CD4-positive, CD25-positive, alpha-beta regulatory T cell (primary cell): Measurements from ENCODE around the gene ALS2CL. TPM values are rescaled to one million over a fixed set of nuclear protein-coding genes. Genes with fewer than 3 reads are reported as not detected.
"Not testable (repeated sequence)": the region's sequence is repeated elsewhere in the genome, so short reads cannot be mapped to it uniquely, and the experiment has no call there.

ENCODE experiments used
- ATAC-seq, 2 donors: fragments of 150-1000 bp; cut with Tn5 transposase; one replicate each; pipeline ENCODE4 v1.10.0; 2021; ENCODE audit warnings: low read depth in 2 of 2, moderate number of reproducible peaks in 2 of 2, moderate library complexity in 1 of 2
- DNase-seq, 3 donors: peaks; one replicate each; pipeline versions ENCODE4 v3.0.0 to v3.0.0-alpha.2; 2012 to 2022; ENCODE audit warnings: mixed read lengths in 1 of 3
- H3K27ac ChIP-seq: one replicate; pipeline ENCODE4 v1.7.0; 2013; ENCODE audit warnings: mild to moderate bottlenecking, low read length; ENCODE audit not compliant: insufficient read depth, poor library complexity, severe bottlenecking
- H3K27me3 ChIP-seq: one replicate; pipeline ENCODE4 v1.7.0; 2013; ENCODE audit warnings: low read length; ENCODE audit not compliant: control insufficient read depth, insufficient read depth
- H3K36me3 ChIP-seq: one replicate; pipeline ENCODE4 v1.7.0; 2013; ENCODE audit warnings: mild to moderate bottlenecking, low read length, moderate library complexity; ENCODE audit not compliant: control insufficient read depth, insufficient read depth
- H3K4me1 ChIP-seq: 2 replicates; pipeline ENCODE4 v1.7.0; 2013; ENCODE audit warnings: mild to moderate bottlenecking, low read length; ENCODE audit not compliant: insufficient read depth, control insufficient read depth, poor library complexity, severe bottlenecking
- H3K4me3 ChIP-seq: one replicate; pipeline ENCODE4 v1.7.0; 2013; ENCODE audit warnings: low read depth, mild to moderate bottlenecking, low read length, moderate library complexity
- H3K9me3 ChIP-seq, 2 experiments: 1 replicate in 1 of 2; 2 replicates in 1 of 2; pipeline ENCODE4 v1.7.0; 2013; ENCODE audit warnings: low read length in 2 of 2, mild to moderate bottlenecking in 1 of 2, moderate library complexity in 1 of 2; ENCODE audit not compliant: control insufficient read depth in 2 of 2
- H3K27ac Mint-ChIP-seq, 3 donors: one replicate each; pipeline ENCODE4 v1.8.0; 2020 to 2022; ENCODE audit warnings: mild to moderate bottlenecking in 3 of 3, mixed read lengths in 3 of 3, moderate library complexity in 2 of 3
- H3K27me3 Mint-ChIP-seq: one replicate; pipeline ENCODE4 v1.8.0; 2022; ENCODE audit warnings: mild to moderate bottlenecking, mixed read lengths
- H3K36me3 Mint-ChIP-seq: one replicate; pipeline ENCODE4 v1.8.0; 2020; ENCODE audit warnings: mixed read lengths
- H3K4me1 Mint-ChIP-seq, 4 donors: one replicate each; pipeline ENCODE4 v1.8.0; 2020 to 2022; ENCODE audit warnings: mixed read lengths in 4 of 4, mild to moderate bottlenecking in 1 of 4
- H3K4me3 Mint-ChIP-seq, 4 donors: one replicate each; pipeline ENCODE4 v1.8.0; 2020 to 2022; ENCODE audit warnings: mild to moderate bottlenecking in 4 of 4, mixed read lengths in 4 of 4, moderate library complexity in 3 of 4
- H3K9me3 Mint-ChIP-seq, 7 donors: one replicate each; pipeline ENCODE4 v1.8.0; 2020 to 2022; ENCODE audit warnings: mixed read lengths in 7 of 7, mild to moderate bottlenecking in 3 of 7, moderate library complexity in 2 of 7
- polyA plus RNA-seq, 4 donors: library from polyadenylated mRNA; unstranded; fragments of 300-500 nt; fragmentation: Illumina TruSeq; gene quantifications; one replicate each; pipeline ENCODE4 v1.2.3, GENCODE V29; 2021
- total RNA-seq: library from RNA; stranded (reverse); gene quantifications from one replicate; pipeline ENCODE4 v1.2.3, GENCODE V29; 2022

Gene ALS2CL, protein sequence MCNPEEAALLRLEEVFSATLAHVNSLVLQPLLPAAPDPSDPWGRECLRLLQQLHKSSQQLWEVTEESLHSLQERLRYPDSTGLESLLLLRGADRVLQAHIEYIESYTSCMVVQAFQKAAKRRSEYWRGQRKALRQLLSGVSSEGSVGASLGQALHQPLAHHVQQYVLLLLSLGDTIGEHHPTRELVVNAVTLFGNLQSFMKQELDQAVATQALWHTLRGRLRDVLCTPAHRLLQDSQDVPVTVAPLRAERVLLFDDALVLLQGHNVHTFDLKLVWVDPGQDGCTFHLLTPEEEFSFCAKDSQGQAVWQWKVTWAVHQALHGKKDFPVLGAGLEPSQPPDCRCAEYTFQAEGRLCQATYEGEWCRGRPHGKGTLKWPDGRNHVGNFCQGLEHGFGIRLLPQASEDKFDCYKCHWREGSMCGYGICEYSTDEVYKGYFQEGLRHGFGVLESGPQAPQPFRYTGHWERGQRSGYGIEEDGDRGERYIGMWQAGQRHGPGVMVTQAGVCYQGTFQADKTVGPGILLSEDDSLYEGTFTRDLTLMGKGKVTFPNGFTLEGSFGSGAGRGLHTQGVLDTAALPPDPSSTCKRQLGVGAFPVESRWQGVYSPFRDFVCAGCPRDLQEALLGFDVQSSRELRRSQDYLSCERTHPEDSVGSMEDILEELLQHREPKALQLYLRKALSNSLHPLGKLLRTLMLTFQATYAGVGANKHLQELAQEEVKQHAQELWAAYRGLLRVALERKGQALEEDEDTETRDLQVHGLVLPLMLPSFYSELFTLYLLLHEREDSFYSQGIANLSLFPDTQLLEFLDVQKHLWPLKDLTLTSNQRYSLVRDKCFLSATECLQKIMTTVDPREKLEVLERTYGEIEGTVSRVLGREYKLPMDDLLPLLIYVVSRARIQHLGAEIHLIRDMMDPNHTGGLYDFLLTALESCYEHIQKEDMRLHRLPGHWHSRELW
- total RNA-seq, result 25.8 TPM
- 1 to 10 TPM; 1.3 to 2.5 (median 1.7) TPM for polyA plus RNA-seq

DNA sequence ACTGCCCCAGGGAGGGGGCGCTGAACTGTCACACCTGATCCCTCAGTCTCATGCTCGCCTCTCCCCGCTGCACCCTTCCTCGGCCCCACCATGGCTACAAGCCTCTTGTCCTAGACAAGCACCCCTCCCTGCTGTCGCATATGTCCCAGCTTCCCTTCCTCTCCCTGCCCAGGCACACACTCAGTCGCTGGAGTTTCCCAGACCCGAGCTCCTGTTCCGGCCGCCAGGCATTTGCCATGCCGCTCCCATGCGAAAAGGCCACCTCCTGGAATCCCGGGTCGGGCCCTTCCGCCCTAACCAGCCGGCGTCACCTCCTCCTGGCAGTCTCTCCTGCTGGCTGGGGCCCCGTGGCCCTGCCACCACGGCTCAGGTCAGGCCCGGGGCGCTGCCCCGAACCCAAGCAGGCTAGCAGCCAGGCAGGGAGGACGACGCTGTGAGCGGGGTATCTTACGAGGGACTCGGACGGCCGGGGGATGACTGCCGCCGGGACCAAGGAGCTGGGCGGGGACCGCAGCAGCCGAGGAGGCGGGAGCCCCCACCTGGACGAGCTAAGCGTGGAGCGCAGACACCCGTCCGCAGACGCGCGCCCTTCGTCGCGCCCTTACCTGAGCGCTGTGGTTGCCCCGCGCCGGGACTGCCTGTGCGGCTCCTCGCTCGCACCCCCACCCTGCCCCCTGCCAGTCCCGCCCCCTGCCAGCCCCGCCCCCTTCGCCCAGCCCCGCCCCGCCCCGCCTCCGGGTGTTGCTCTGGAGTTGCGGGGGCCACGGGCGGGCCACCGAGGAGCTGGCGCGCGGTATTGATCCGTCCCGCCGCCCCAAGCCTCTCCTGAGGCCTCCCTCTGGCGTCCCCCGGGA lies at the start of gene ALS2CL:
Gene ALS2CL (minus strand): TSS at position 642 of the 854 bp plus-strand sequence. CDS start 4,239 bp downstream, outside the sequence.
- H3K4me3 ChIP-seq, result peak within 1 kb of the TSS; percentile 67
- Mint-ChIP-seq H3K9me3 (no peaks in the 10 kb centered on the region), H3K4me1 (peaks cover 0 to 74% (median 29%) of the 10 kb centered on the region in 4 donors), H3K4me3 (peak within 1 kb of the TSS; percentile 71 to 92 (median 88)), H3K36me3 (no peaks in the 10 kb centered on the region), H3K27ac (peak within 1 kb of the TSS; percentile 53 to 91 (median 88)), H3K27me3 (peaks cover 4% of the 10 kb centered on the region)
- ATAC-seq (peak; percentile 60 to 75), DNase-seq (peak; percentile 73 to 76 (median 74))
- H3K27ac ChIP-seq, result peak within 1 kb of the TSS; percentile 61
- H3K27me3 ChIP-seq, result no peaks in the 10 kb centered on the region
- peaks cover 57% of the 10 kb centered on the region for H3K4me1 ChIP-seq
- no peaks in the 10 kb centered on the region for H3K36me3 ChIP-seq
- no peaks in the 10 kb centered on the region for H3K9me3 ChIP-seq

DNA sequence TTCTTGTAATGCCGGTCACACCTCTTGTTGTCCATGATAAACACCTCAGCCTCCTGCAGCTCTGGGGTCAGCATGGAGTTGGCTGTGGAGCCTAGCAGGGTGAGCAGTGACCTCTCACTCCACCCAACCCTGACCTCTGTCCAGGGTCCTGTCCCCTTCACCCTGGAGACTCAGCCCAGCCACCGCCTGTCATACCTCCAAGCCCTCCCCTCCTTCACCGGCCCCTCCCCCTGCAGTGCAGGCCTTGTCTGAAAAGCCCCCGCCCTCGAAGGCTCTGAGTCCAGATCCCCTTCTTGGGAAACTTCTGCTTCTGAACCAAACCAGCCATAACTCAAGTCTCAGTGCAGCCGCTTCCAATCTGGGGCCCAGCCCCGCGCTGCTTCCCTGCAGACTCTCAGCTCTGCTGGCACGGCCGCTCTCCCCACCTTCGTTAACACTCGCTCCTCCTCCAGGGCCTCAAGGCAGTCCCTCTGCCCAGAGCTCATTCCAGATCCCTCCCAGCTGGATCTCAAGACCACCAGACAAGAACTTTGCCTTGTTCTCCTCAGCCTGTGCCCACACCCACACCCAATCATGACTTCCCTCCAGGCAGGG lies 49.6 kb upstream of the ALS2CL start:
- Histone ChIP-seq H3K27ac (no peak overlapping the region), H3K36me3 (no peaks in the 10 kb centered on the region), H3K4me3 (no peak overlapping the region), H3K4me1 (no peaks in the 10 kb centered on the region), H3K9me3 (no peaks in the 10 kb centered on the region), H3K27me3 (no peaks in the 10 kb centered on the region)
- no peaks in the 10 kb centered on the region for H3K36me3 Mint-ChIP-seq
- no peak overlapping the region for H3K4me3 Mint-ChIP-seq
- no peak overlapping the region for H3K27ac Mint-ChIP-seq
- H3K4me1 Mint-ChIP-seq, result no peaks in the 10 kb centered on the region
- peaks cover 26% of the 10 kb centered on the region for H3K27me3 Mint-ChIP-seq
- no peak for DNase-seq
- ATAC-seq, result no peak
- H3K9me3 Mint-ChIP-seq, result peaks cover 0 to 2% (median 0%) of the 10 kb centered on the region in 7 donors

DNA sequence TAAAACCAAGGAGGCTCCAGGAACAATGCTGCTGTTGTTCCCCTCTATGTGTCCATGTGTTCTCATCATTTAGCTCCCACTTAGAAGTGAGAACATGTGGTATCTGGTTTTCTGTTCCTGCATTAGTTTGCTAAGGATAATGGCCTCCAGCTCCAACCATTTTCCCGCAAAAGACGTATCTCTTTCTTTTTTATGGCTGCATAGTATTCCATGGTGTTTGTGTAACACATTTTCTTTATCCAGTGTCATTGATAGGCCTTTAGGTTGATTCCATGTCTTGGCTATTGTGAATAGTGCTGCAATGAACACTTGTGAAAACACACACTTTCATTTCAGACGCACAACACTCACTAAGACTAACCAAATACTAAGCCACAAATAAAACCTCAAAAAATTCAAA lies 46.1 kb upstream of the ALS2CL start:
- not testable (repeated sequence) for H3K4me3 Mint-ChIP-seq, H3K27ac Mint-ChIP-seq, ATAC-seq

DNA sequence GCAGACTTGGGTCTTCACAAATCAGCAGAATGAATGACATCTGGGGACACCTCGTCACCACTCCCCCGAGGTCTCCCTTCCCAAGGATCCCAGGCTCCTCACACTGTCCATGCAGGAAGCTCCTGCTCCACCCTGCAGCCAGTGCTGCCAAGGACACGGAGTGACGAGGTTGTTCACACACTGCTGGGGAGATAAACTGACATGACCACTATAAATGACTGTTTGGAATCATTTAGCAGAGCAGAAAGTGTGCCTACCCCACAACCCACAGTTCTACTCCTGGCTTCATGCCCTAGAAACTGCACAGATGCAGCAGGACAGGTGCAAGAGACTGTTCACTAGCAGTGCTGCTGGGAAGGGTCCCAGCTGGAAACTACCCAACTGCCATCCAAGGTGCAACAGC lies 43.9 kb upstream of the ALS2CL start:
- Mint-ChIP-seq H3K27ac (no peak overlapping the region), H3K36me3 (no peaks in the 10 kb centered on the region), H3K4me1 (no peaks in the 10 kb centered on the region), H3K27me3 (peaks cover 32% of the 10 kb centered on the region), H3K9me3 (peaks cover 0 to 2% (median 0%) of the 10 kb centered on the region in 7 donors), H3K4me3 (no peak overlapping the region)
- H3K27me3 ChIP-seq, result no peaks in the 10 kb centered on the region
- H3K36me3 ChIP-seq, result no peaks in the 10 kb centered on the region
- no peak for ATAC-seq
- DNase-seq, result no peak
- no peak overlapping the region for H3K27ac ChIP-seq
- H3K4me3 ChIP-seq, result no peak overlapping the region
- H3K4me1 ChIP-seq, result no peaks in the 10 kb centered on the region
- no peaks in the 10 kb centered on the region for H3K9me3 ChIP-seq

More for the DNA sequence above, 46.1 kb upstream of the ALS2CL start:
- not testable (repeated sequence) for H3K36me3 ChIP-seq, H3K4me1 ChIP-seq, H3K9me3 ChIP-seq, H3K4me3 ChIP-seq, H3K9me3 Mint-ChIP-seq, H3K36me3 Mint-ChIP-seq, H3K4me1 Mint-ChIP-seq, DNase-seq, H3K27me3 ChIP-seq, H3K27ac ChIP-seq
- peaks cover 25% of the 10 kb centered on the region for H3K27me3 Mint-ChIP-seq

DNA sequence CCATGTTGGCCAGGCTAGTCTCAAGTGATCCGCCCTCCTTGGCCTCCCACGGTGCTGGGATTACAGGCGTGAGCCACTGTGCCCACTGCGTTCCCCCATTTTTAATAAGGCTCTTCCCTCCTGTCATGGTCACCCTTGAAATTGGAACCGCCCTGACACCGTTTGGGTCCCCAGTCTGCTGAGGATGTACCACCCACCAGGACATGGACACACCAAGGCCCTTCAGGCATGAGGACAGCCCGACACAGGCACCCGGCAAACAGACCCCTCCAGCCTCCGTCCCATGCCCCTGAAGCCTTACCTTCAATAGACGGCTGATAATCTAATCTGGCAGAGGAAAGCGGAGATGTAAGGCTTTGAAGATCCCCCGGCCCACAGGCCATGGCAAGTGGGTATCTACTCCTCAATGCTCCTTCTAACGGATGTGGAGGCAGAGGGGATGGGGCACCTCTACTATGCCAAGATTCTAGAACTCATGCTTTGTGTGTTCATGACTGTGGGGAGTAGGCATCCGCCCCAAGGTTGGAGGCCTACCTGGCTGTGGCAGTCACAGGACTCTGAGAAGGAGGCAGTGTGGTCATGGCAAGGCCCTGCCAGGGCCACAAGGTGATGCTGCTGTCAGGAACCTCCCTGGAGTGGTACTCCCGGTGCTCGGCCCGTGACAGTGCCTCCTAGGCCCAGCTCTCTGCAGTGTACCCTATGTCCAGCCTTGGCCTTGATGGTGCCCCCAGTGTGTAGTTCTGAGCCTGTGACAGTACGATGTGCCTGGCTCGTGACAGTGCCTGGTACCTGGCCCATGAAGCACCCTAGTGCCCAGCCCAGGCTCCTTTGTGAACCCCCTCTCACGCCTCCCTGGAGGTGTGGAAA lies 42.8 kb upstream of the ALS2CL start:
- H3K4me3 Mint-ChIP-seq, result no peak overlapping the region
- peaks cover 43% of the 10 kb centered on the region for H3K27me3 Mint-ChIP-seq
- no peaks in the 10 kb centered on the region for H3K36me3 Mint-ChIP-seq
- no peak overlapping the region for H3K27ac Mint-ChIP-seq
- no peaks in the 10 kb centered on the region for H3K9me3 ChIP-seq
- H3K9me3 Mint-ChIP-seq, result peaks cover 0 to 2% (median 0%) of the 10 kb centered on the region in 7 donors
- no peak overlapping the region for H3K27ac ChIP-seq
- ATAC-seq, result no peak
- no peak overlapping the region for H3K4me3 ChIP-seq
- DNase-seq, result no peak
- H3K36me3 ChIP-seq, result no peaks in the 10 kb centered on the region
- H3K27me3 ChIP-seq, result no peaks in the 10 kb centered on the region
- H3K4me1 Mint-ChIP-seq, result no peaks in the 10 kb centered on the region
- H3K4me1 ChIP-seq, result no peaks in the 10 kb centered on the region

DNA sequence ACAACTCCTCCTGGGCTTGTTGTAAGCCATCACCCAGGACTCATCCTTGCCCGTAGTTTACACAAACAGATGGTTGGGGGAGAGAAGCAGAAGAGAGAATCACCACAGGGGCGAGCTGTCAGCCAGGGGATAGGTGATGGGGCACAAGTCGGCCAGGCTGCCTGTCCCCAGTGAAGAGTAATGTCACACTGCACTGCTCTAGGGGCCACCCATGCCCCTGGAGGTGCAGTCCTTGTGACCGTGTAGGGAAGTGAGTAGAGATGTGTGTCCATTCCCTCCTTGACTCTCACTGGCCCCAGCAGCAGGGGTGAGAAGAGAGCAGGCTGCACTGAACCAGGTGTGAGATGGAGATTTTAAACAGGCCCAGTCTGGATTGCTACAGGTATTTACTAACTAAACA lies 41.3 kb upstream of the ALS2CL start:
- Histone ChIP-seq H3K4me1 (no peaks in the 10 kb centered on the region), H3K36me3 (no peaks in the 10 kb centered on the region), H3K27ac (no peak overlapping the region), H3K9me3 (no peaks in the 10 kb centered on the region), H3K27me3 (no peaks in the 10 kb centered on the region), H3K4me3 (no peak overlapping the region)
- H3K27ac Mint-ChIP-seq, result no peak overlapping the region
- H3K4me1 Mint-ChIP-seq, result no peaks in the 10 kb centered on the region
- no peak for ATAC-seq
- H3K36me3 Mint-ChIP-seq, result no peaks in the 10 kb centered on the region
- H3K4me3 Mint-ChIP-seq, result no peak overlapping the region
- no peak for DNase-seq
- H3K9me3 Mint-ChIP-seq, result peaks cover 0 to 2% (median 0%) of the 10 kb centered on the region in 7 donors
- peaks cover 45% of the 10 kb centered on the region for H3K27me3 Mint-ChIP-seq
